ENCODE data around the gene ZNF322.

Gene ZNF322

DNA sequence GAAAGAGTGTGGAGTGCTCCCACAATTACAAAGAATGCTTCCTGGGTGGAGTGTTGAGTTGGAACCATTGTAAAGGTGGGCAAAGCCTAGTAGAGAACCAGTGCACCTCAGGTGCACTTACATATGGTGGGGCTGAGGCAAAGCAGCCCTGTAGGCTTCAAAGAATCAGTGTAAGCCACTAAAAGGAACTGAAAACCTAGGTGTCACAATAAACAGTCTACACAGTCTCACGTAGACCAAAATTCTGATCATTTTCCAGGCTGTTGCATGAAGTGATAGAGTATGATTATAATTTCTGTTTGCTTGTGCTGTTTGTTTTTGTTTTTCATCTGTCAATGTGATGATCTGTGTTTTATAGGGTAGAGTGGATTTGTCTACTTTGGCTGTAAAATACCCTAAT is 60.0 kb downstream of the ZNF322 start:
- TF ChIP-seq, protein P1, sequence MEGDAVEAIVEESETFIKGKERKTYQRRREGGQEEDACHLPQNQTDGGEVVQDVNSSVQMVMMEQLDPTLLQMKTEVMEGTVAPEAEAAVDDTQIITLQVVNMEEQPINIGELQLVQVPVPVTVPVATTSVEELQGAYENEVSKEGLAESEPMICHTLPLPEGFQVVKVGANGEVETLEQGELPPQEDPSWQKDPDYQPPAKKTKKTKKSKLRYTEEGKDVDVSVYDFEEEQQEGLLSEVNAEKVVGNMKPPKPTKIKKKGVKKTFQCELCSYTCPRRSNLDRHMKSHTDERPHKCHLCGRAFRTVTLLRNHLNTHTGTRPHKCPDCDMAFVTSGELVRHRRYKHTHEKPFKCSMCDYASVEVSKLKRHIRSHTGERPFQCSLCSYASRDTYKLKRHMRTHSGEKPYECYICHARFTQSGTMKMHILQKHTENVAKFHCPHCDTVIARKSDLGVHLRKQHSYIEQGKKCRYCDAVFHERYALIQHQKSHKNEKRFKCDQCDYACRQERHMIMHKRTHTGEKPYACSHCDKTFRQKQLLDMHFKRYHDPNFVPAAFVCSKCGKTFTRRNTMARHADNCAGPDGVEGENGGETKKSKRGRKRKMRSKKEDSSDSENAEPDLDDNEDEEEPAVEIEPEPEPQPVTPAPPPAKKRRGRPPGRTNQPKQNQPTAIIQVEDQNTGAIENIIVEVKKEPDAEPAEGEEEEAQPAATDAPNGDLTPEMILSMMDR (IDR thresholded peaks at IDR 0.05; ENCODE audit: low read depth, low read length): no peak
- H3K4me3 ChIP-seq (ENCODE audit: low read depth, low read length): no peak overlapping the region
- in situ Hi-C loops (cut with HindIII; ENCODE audit: low sequenced_read_pairs): no loop called here
- no peak for DNase-seq (ENCODE audit: low read depth, low spot score)

DNA sequence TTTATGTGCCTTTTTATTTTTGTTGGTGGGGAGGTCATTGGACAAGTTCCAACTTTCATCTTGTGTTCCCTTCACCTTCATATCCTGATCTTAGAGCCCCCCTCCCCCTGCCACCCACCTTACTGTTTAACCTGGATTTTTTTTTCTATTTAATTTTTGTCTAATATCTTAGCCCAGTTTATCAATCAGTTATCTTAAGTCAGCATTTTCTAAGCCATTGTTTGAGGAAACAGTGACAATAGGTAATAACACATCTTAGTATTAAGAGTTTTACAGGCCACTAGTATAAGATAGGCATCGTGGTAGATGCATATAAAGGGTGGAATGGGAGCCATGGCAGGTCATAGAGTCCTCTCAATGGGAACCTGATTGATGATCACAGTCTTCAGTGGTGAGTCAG is 60.4 kb downstream of the ZNF322 start:
- no peak for DNase-seq (ENCODE audit: low read depth, low spot score)
- no peak overlapping the region for H3K4me3 ChIP-seq (ENCODE audit: low read depth, low read length)
- in situ Hi-C loops (cut with HindIII; ENCODE audit: low sequenced_read_pairs): no loop called here
- TF ChIP-seq, protein P1 (IDR thresholded peaks at IDR 0.05; ENCODE audit: low read depth, low read length): no peak

DNA sequence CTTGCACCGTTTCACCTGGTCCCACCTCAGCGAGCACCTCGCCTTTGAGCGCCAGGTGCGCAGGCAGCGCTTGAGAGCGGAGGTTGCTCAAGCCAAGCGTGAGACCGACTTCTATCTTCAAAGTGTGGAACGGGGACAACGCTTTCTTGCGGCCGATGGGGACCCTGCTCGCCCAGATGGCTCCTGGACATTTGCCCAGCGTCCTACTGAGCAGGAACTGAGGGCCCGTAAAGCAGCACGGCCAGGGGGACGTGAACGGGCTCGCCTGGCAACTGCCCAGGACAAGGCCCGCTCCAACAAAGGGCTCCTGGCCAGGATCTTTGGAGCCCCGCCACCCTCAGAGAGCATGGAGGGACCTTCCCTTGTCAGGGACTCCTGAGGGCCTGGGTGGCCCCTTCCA is 61.3 kb downstream of the ZNF322 start:
- no peak overlapping the region for H3K4me3 ChIP-seq (ENCODE audit: low read depth, low read length)
- TF ChIP-seq, protein P1 (IDR thresholded peaks at IDR 0.05; ENCODE audit: low read depth, low read length): no peak
- DNase-seq (ENCODE audit: low read depth, low spot score): no peak
- in situ Hi-C loops (cut with HindIII; ENCODE audit: low sequenced_read_pairs): no loop called here

DNA sequence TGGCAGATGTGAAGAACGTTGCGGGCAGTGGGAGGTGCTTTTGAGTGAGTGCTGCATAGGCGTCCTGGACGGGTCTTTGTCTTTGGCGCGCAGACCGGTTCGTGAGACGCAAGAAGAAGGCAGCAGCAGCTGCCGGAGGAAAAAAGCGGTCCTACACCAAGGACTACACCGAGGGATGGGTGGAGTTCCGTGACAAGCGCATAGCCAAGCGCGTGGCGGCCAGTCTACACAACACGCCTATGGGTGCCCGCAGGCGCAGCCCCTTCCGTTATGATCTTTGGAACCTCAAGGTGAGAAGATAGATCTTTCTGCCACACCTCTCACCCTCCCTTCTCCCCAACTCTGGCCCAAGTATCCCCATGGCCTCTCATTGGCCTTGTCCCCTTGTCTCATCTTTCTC is 61.7 kb downstream of the ZNF322 start:
- no peak for DNase-seq (ENCODE audit: low read depth, low spot score)
- H3K4me3 ChIP-seq (ENCODE audit: low read depth, low read length): peak overlapping the region; percentile 99
- in situ Hi-C loops (cut with HindIII; ENCODE audit: low sequenced_read_pairs): no loop called here
- TF ChIP-seq, protein P1 (IDR thresholded peaks at IDR 0.05; ENCODE audit: low read depth, low read length): no peak

DNA sequence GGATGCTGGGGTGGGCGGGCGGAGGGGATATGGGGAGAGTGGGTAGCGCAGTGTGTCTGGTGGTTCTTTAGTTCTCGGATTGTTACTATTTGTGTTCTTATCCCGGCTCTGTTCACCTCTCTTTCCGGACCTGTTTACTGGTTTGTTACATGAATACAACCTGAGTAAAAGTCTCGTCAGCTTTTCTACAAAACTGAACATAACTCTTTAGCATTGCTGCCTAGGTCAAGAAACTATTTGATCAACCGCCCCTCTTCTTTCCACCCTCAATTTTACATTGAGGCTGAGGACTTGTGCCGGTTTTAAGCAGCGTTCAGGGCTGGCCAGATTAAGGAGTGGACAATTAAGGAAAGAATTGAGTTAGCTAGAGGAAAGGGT is 62.2 kb downstream of the ZNF322 start:
- no peak for DNase-seq (ENCODE audit: low read depth, low spot score)

DNA sequence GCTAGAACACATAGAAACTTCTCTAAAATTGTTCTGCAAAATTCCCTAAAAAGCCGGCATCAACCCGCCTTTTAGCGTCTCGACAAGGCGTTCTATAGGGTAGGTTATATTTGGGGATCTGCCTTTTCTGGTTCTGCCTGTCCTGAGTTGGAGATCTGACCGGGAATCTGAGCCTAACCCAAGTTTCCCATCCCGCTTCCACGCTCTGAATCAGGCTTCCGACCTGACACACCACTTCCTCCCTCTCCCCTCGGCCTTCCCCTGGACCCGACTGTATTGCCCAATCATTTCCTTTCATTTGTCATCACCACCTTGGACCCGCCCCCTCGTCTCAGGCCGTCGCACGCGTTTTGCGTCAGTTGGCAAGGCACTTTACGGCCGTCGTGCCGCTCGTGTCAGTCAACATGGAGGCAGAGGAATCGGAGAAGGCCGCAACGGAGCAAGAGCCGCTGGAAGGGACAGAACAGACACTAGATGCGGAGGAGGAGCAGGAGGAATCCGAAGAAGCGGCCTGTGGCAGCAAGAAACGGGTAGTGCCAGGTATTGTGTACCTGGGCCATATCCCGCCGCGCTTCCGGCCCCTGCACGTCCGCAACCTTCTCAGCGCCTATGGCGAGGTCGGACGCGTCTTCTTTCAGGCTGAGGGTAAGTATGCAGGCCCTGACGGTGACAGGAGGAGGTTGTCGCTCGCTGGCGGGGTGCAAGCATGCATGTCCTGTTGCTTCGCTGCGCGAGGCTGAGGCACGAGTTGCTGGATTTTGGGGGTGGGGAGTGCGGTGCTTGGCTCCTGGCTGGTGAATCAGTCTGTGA is 62.8 kb downstream of the ZNF322 start, which contains the start of gene ABT1:
ABT1 (plus strand) TSS at position 375 of the 810 bp plus-strand sequence; CDS start at position 405, 30 bp downstream.
- TF ChIP-seq, protein P1 (IDR thresholded peaks at IDR 0.05; ENCODE audit: low read depth, low read length): no peak
- peak; percentile 98 for DNase-seq (ENCODE audit: low read depth, low spot score)
- in situ Hi-C loops (cut with HindIII; ENCODE audit: low sequenced_read_pairs): no loop called here
- peak within 1 kb of the TSS; percentile 99 for H3K4me3 ChIP-seq (ENCODE audit: low read depth, low read length)

More for the DNA sequence above, 62.2 kb downstream of the ZNF322 start:
- in situ Hi-C loops (cut with HindIII; ENCODE audit: low sequenced_read_pairs): no loop called here
- TF ChIP-seq, protein P1 (IDR thresholded peaks at IDR 0.05; ENCODE audit: low read depth, low read length): no peak
- H3K4me3 ChIP-seq (ENCODE audit: low read depth, low read length): peak overlapping the region; percentile 99
